Gastroesophageal sphincter (tissue), 3 donors: ENCODE results near the gene OSGIN1.

Experiments
- EP300 ChIP-seq: sonication (generic); formaldehyde crosslinking; IDR thresholded peaks from one replicate; pipeline ENCODE4 v1.6.1; 2017; ENCODE audit warnings: antibody characterized with exemption, mild to moderate bottlenecking
- POLR2A ChIP-seq, 2 donors: fragments of 450-650 bp; IDR thresholded peaks; one replicate each; pipeline ENCODE4 v1.6.1; 2017; ENCODE audit warnings: antibody characterized with exemption in 2 of 2, mild to moderate bottlenecking in 2 of 2, moderate library complexity in 1 of 2
- POLR2AphosphoS5 ChIP-seq: sonication (generic); formaldehyde crosslinking; IDR thresholded peaks from one replicate; pipeline ENCODE4 v1.6.1; 2017; ENCODE audit warnings: antibody characterized with exemption
- TF ChIP-seq, protein P1 (sequence below), 4 experiments: fragments of 200-600 bp in 2 of 4; fragments of 450-650 bp in 2 of 4; sonication (generic) in 1 of 4; IDR thresholded peaks; one replicate each; pipeline ENCODE4 v1.5.1; 2017 to 2019; ENCODE audit warnings: antibody characterized with exemption in 4 of 4, mild to moderate bottlenecking in 2 of 4, moderate library complexity in 2 of 4

- TF ChIP-seq, protein P1, sequence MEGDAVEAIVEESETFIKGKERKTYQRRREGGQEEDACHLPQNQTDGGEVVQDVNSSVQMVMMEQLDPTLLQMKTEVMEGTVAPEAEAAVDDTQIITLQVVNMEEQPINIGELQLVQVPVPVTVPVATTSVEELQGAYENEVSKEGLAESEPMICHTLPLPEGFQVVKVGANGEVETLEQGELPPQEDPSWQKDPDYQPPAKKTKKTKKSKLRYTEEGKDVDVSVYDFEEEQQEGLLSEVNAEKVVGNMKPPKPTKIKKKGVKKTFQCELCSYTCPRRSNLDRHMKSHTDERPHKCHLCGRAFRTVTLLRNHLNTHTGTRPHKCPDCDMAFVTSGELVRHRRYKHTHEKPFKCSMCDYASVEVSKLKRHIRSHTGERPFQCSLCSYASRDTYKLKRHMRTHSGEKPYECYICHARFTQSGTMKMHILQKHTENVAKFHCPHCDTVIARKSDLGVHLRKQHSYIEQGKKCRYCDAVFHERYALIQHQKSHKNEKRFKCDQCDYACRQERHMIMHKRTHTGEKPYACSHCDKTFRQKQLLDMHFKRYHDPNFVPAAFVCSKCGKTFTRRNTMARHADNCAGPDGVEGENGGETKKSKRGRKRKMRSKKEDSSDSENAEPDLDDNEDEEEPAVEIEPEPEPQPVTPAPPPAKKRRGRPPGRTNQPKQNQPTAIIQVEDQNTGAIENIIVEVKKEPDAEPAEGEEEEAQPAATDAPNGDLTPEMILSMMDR (IDR thresholded peaks at IDR 0.05) = no peak
- TF ChIP-seq POLR2A (IDR thresholded peaks at IDR 0.05) (no peak), POLR2AphosphoS5 (no peak), EP300 (no peak)
These were observed 13.7 kb upstream of the OSGIN1 start for GRCh38 chr16:83939266-83939855.
